IMR-90 (cell line): Measurements from ENCODE around the gene GPRC5C. TPM values are rescaled to one million over a fixed set of nuclear protein-coding genes. Genes with fewer than 3 reads are reported as not detected.

Source experiments
- ATAC-seq: fragments of 200-7000 bp; cut with Tn5 transposase; 2 replicates; pipeline ENCODE4 v1.9.1; 2020; ENCODE audit warnings: low read depth, mild to moderate bottlenecking, moderate library complexity
- BruUV-seq: library from RNA; stranded (reverse); fragments of 400-500 nt; replicated peaks from 2 replicates; lab custom pipeline; 2021; lab: Mats Ljungman, UMichigan
- CTCF ChIA-PET: fragments of 300-600 bp; formaldehyde crosslinking; extraction: SDS; loops from one replicate; lab custom pipeline; 2021; ENCODE audit warnings: antibody characterized with exemption; lab: Yijun Ruan, JAX
- POLR2A ChIA-PET: fragments of 300-600 bp; sonication (Branson Sonifier 250); formaldehyde crosslinking; loops from one replicate; lab custom pipeline; 2022; ENCODE audit warnings: antibody characterized with exemption; ENCODE audit not compliant: unreplicated experiment; lab: Charles Lee
- DNase-seq: peaks from one replicate; pipeline ENCODE4 v3.0.0; 2013
- H2AFZ ChIP-seq: replicated peaks from 2 replicates; pipeline ENCODE3; 2013; ENCODE audit warnings: low read length, mild to moderate bottlenecking; ENCODE audit not compliant: poor library complexity
- H2AK5ac ChIP-seq: 2 replicates; pipeline ENCODE4 v1.6.1; 2013; ENCODE audit warnings: low read depth, low read length, inconsistent platforms
- H2AK9ac ChIP-seq: replicated peaks from 2 replicates; pipeline ENCODE3; 2013; ENCODE audit warnings: mild to moderate bottlenecking, low read depth, low read length, moderate library complexity; ENCODE audit not compliant: poor library complexity
- H2BK120ac ChIP-seq: 2 replicates; pipeline ENCODE4 v1.6.1; 2013; ENCODE audit warnings: low read depth, low read length, inconsistent platforms
- H2BK15ac ChIP-seq: 3 replicates; pipeline ENCODE4 v1.6.1; 2013; ENCODE audit warnings: low read depth, low read length, inconsistent platforms
- H2BK20ac ChIP-seq: 2 replicates; pipeline ENCODE4 v1.6.1; 2013; ENCODE audit warnings: low read depth, mild to moderate bottlenecking, inconsistent platforms, low read length, moderate library complexity
- H2BK5ac ChIP-seq: 2 replicates; pipeline ENCODE4 v1.6.1; 2013; ENCODE audit warnings: mild to moderate bottlenecking, low read depth, low read length, inconsistent platforms; ENCODE audit not compliant: poor library complexity, severe bottlenecking
- H3K14ac ChIP-seq: replicated peaks from 2 replicates; pipeline ENCODE4 v1.6.1; 2013; ENCODE audit warnings: low read depth, low read length, inconsistent platforms
- H3K18ac ChIP-seq: 2 replicates; pipeline ENCODE4 v1.6.1; 2013; ENCODE audit warnings: low read depth, low read length, control low read depth
- H3K23ac ChIP-seq: 2 replicates; pipeline ENCODE4 v1.6.1; 2013; ENCODE audit warnings: low read depth, low read length, inconsistent platforms
- H3K27ac ChIP-seq: 2 replicates; pipeline ENCODE4 v1.5.1; 2013; ENCODE audit warnings: mild to moderate bottlenecking, control low read depth, low read length; ENCODE audit not compliant: insufficient read depth
- H3K27me3 ChIP-seq: 2 replicates; pipeline ENCODE4 v1.6.1; 2013; ENCODE audit warnings: low read length; ENCODE audit not compliant: control insufficient read depth, insufficient read depth
- H3K36me3 ChIP-seq: 2 replicates; pipeline ENCODE4 v1.6.1; 2013; ENCODE audit warnings: low read length, mixed read lengths; ENCODE audit not compliant: control insufficient read depth, insufficient read depth
- H3K4ac ChIP-seq: 2 replicates; pipeline ENCODE4 v1.6.1; 2013; ENCODE audit warnings: low read depth, low read length, inconsistent platforms
- H3K4me1 ChIP-seq: 2 replicates; pipeline ENCODE4 v1.6.1; 2013; ENCODE audit warnings: low read length, mixed read lengths; ENCODE audit not compliant: control insufficient read depth, insufficient read depth
- H3K4me2 ChIP-seq: 2 replicates; pipeline ENCODE4 v1.6.1; 2013; ENCODE audit warnings: low read depth, mild to moderate bottlenecking, control low read depth, low read length, moderate library complexity
- H3K4me3 ChIP-seq: 2 replicates; pipeline ENCODE4 v1.5.1; 2013; ENCODE audit warnings: low read depth, mild to moderate bottlenecking, control low read depth, low read length, moderate library complexity; ENCODE audit not compliant: insufficient read depth
- H3K56ac ChIP-seq: 2 replicates; pipeline ENCODE4 v1.6.1; 2013; ENCODE audit warnings: low read length, inconsistent platforms; ENCODE audit not compliant: insufficient read depth; ENCODE audit errors: extremely low read depth
- H3K79me1 ChIP-seq, 2 experiments: 2 replicates each; pipeline ENCODE4 v1.6.1; 2013; ENCODE audit warnings: low read length in 2 of 2, inconsistent platforms in 1 of 2, low read depth in 1 of 2
- H3K9ac ChIP-seq: 2 replicates; pipeline ENCODE4 v1.6.1; 2013; ENCODE audit warnings: low read depth, low read length, control low read depth
- H3K9me1 ChIP-seq: 2 replicates; pipeline ENCODE4 v1.6.1; 2013; ENCODE audit warnings: low read length, inconsistent platforms; ENCODE audit not compliant: insufficient read depth
- H3K9me3 ChIP-seq: 2 replicates; pipeline ENCODE4 v1.6.1; 2013; ENCODE audit warnings: low read length; ENCODE audit not compliant: control insufficient read depth, insufficient read depth
- H4K20me1 ChIP-seq: 2 replicates; pipeline ENCODE4 v1.6.1; 2013; ENCODE audit warnings: low read length, inconsistent platforms; ENCODE audit not compliant: insufficient read depth
- H4K5ac ChIP-seq: 2 replicates; pipeline ENCODE4 v1.6.1; 2013; ENCODE audit warnings: mild to moderate bottlenecking, low read depth, low read length, control low read depth
- H4K8ac ChIP-seq, 2 experiments: 2 replicates each; pipeline ENCODE4 v1.6.1; 2013; ENCODE audit warnings: low read depth in 2 of 2, low read length in 2 of 2, control low read depth in 1 of 2, inconsistent platforms in 1 of 2
- H4K91ac ChIP-seq: 2 replicates; pipeline ENCODE4 v1.6.1; 2013; ENCODE audit warnings: low read depth, low read length, inconsistent platforms; ENCODE audit not compliant: insufficient read depth
- BHLHE40 ChIP-seq: fragments of 150-350 bp; IDR thresholded peaks from 2 replicates; pipeline ENCODE4 v1.6.1; 2016; ENCODE audit warnings: mild to moderate bottlenecking, low read depth, low read length
- CEBPB ChIP-seq: IDR thresholded peaks from 2 replicates; pipeline ENCODE4 v1.6.1; 2012; ENCODE audit warnings: low read depth, low read length, improper control_type of control experiment
- MAFK ChIP-seq: IDR thresholded peaks from 2 replicates; pipeline ENCODE4 v1.6.1; 2012; ENCODE audit warnings: low read depth, low read length, improper control_type of control experiment
- MAZ ChIP-seq: IDR thresholded peaks from 2 replicates; pipeline ENCODE4 v1.6.1; 2012; ENCODE audit warnings: low read depth, mild to moderate bottlenecking, low read length, improper control_type of control experiment, moderate library complexity, borderline replicate concordance
- MXI1 ChIP-seq: IDR thresholded peaks from 2 replicates; pipeline ENCODE4 v1.6.1; 2012; ENCODE audit warnings: low read depth, mild to moderate bottlenecking, low read length, moderate library complexity, borderline replicate concordance
- RFX5 ChIP-seq: IDR thresholded peaks from 2 replicates; pipeline ENCODE4 v1.8.0; 2012; ENCODE audit warnings: low read depth, mild to moderate bottlenecking, low read length, moderate library complexity
- WGBS, 2 experiments: methylation state at CpG; one replicate each; pipeline versions ENCODE4 v1.1.5 to v1.1.7; 2013; ENCODE audit warnings: missing lambda C conversion rate in 2 of 2; ENCODE audit not compliant: insufficient read length in 1 of 2; ENCODE audit errors: extremely low coverage in 2 of 2; 5-methylcytosine and 5-hydroxymethylcytosine counted together
- dilution Hi-C: fragments of 300-500 bp; cut with HindIII; formaldehyde crosslinking; loops from one replicate; pipeline ENCODE4 v1.14.3; 2018; ENCODE audit warnings: low sequenced_read_pairs; ENCODE audit not compliant: unreplicated experiment
- in situ Hi-C: fragments of 300-500 bp; cut with MboI; formaldehyde crosslinking; loops from 3 replicates; pipeline ENCODE4 v1.14.3; 2019; ENCODE audit warnings: low sequenced_read_pairs, inconsistent platforms, mixed read lengths
- intact Hi-C: fragments of 100-400 bp; cut with micrococcal nuclease; formaldehyde crosslinking; loops from 2 replicates; pipeline ENCODE4 v1.10.0; 2022
- polyA plus RNA-seq, 3 experiments: library from polyadenylated mRNA; depleted of rRNA; stranded (reverse); fragments of >200 nt; gene quantifications; 2 replicates each; pipeline ENCODE4 v1.2.3, GENCODE V29; 2012; ENCODE audit warnings: low replicate concordance in 1 of 3
- total RNA-seq: library from RNA; depleted of rRNA; stranded (reverse); fragments of >200 nt; gene quantifications from 2 replicates; pipeline ENCODE4 v1.2.3, GENCODE V29; 2012
- TF ChIP-seq, protein P1 (sequence below): fragments of 150-350 bp; IDR thresholded peaks from 2 replicates; pipeline ENCODE4 v1.6.1; 2017; ENCODE audit warnings: mild to moderate bottlenecking, antibody characterized with exemption, low read length, low read depth

Gene GPRC5C
- total and polyA plus RNA-seq, 2 of the 4 experiments (the other 2 are of a cell fraction), result not detected

DNA sequence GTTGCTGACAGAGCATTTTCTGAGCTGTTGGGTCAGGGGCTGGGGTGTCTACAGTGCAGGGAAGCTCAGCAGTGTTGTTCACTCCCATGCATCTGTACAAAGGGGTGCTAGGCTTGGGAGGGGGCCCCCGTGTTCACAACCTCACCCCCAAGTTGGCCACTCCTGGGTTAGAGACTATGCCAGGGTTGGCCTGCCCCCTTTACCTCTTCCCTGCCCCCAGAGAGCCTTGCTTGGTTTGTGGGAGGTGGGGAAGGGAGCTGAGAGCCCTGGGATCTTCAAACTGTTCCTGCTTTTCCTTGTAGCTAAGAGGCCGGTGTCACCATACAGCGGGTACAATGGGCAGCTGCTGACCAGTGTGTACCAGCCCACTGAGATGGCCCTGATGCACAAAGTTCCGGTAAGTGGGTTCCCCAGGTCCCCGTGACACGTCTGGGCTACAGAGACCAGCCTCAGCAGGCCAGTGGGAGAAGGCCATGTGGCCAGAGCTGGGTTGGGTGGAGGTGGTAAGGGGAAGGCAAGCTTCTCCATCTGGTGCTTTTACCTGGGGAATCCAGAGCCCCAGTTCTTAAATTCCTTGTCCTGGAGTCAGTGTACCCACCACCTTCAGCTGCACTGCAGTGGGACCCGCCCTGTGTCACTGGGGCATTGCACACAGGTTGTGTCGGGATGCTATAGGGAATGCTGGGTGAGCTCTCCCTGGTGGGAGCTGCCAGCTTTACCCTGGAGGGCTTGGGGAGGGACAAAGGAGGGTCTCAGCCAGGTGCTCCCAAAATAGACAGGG lies 11.8 kb downstream of the GPRC5C start:
- in situ Hi-C loops (no loop called here), intact Hi-C loops (no loop called here), dilution Hi-C loops (no loop called here)
- no peak overlapping the region for H4K5ac ChIP-seq
- no peak overlapping the region for H2BK120ac ChIP-seq
- no peak overlapping the region for H2BK5ac ChIP-seq
- no peak overlapping the region for H3K4me2 ChIP-seq
- CTCF ChIA-PET, result no interaction called here
- no peak overlapping the region for H3K9ac ChIP-seq
- H3K4ac ChIP-seq, result no peak overlapping the region
- H3K9me1 ChIP-seq, result no peaks in the 10 kb centered on the region
- POLR2A ChIA-PET, result no interaction called here
- no peaks in the 10 kb centered on the region for H3K36me3 ChIP-seq
- H3K27ac ChIP-seq, result no peak overlapping the region
- no peak overlapping the region for H3K4me3 ChIP-seq
- H4K8ac ChIP-seq, result no peak overlapping the region
- peaks cover 21% of the 10 kb centered on the region for H3K9me3 ChIP-seq
- no peak overlapping the region for H2BK15ac ChIP-seq
- no peak for DNase-seq
- no peak overlapping the region for H3K14ac ChIP-seq
- BruUV-seq, result no TSS peak
- H4K91ac ChIP-seq, result no peak overlapping the region
- ATAC-seq, result no peak
- H2BK20ac ChIP-seq, result no peak overlapping the region
- no peaks in the 10 kb centered on the region for H3K27me3 ChIP-seq
- no peaks in the 10 kb centered on the region for H4K20me1 ChIP-seq
- H3K18ac ChIP-seq, result no peak overlapping the region
- H2AK5ac ChIP-seq, result no peak overlapping the region
- no peaks in the 10 kb centered on the region for H3K79me1 ChIP-seq
- 80% methylated on average over 3 of the region's 8 CpGs; no CpG with 5 or more reads in 1 of the 2 experiments for WGBS, 2 experiments
- no peak overlapping the region for H3K56ac ChIP-seq
- H2AK9ac ChIP-seq, result no peak overlapping the region
- H2AFZ ChIP-seq, result no peak overlapping the region
- TF ChIP-seq MAFK (peak; percentile 73), BHLHE40 (no peak), RFX5 (no peak), CEBPB (no peak), MAZ (no peak), MXI1 (no peak)
- TF ChIP-seq, protein P1, sequence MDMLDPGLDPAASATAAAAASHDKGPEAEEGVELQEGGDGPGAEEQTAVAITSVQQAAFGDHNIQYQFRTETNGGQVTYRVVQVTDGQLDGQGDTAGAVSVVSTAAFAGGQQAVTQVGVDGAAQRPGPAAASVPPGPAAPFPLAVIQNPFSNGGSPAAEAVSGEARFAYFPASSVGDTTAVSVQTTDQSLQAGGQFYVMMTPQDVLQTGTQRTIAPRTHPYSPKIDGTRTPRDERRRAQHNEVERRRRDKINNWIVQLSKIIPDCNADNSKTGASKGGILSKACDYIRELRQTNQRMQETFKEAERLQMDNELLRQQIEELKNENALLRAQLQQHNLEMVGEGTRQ, result no peak
- no peak overlapping the region for H3K23ac ChIP-seq
- no peaks in the 10 kb centered on the region for H3K4me1 ChIP-seq
